ENCODE measurements around the gene EMILIN2.

- TF ChIP-seq CTCF (IDR thresholded peaks at IDR 0.05) (no peak), POLR2A (IDR thresholded peaks at IDR 0.05) (no peak), EP300 (IDR thresholded peaks at IDR 0.05) (no peak)
These were observed 105.8 kb downstream of the EMILIN2 start for GRCh38 chr18:2952605-2953004.
